SK-N-DZ (cell line): ENCODE results near the gene TDRD12.
"Not testable (repeated sequence)": the region's sequence is repeated elsewhere in the genome, so short reads cannot be mapped to it uniquely, and the experiment has no call there.

Experiments
- DNase-seq: peaks from one replicate; pipeline ENCODE4 v3.0.0-alpha.2; 2015; ENCODE audit warnings: low spot score

TDRD12 gene

GRCh38 chr19:32745594-32746251 is 26.2 kb downstream of the TDRD12 start:
- not testable (repeated sequence) for DNase-seq

- DNase-seq = peak; percentile 5
These were observed 27.1 kb downstream of the TDRD12 start for GRCh38 chr19:32746631-32747196.

DNA sequence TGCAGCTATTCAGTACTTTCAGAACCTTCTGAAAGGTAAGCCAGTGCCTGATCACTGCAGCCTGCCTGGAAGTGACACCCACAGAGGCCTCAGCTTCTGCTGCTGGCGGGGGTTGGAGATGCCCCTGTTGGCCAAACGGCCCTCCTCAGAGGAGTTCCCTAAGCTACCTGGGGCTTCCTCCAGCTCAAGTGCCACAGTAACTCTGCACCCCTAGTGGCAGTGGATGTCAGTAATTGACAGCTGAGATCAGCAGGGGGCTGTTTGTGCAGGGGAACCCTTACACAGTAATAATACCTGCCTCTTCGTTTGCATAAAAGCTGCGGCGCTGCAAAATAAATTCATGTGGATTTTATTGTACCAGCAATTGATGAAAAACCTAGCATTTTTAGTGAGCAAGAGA is 28.9 kb downstream of the TDRD12 start:
- DNase-seq = no peak

GRCh38 chr19:32748948-32749347 is 29.4 kb downstream of the TDRD12 start:
- no peak for DNase-seq

DNA sequence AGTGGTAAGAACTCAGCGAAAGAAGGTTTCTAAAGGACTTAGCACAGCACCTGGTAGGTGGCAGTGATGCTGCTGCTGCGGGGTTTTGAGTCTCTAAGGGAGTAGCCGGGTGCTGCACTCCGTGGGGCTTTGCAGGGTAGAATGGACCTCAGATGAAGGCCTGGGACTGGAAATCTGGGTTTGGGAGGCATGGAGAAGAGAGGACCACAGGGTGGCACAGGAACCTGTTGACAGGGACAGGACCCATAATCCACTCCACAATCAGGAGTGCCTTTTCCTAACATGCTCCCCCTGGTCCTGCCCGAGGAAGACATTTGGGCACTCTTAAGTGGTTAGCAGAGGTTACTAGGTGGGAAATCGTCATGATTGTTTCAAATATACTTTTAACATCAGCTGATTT is 29.8 kb downstream of the TDRD12 start:
- no peak for DNase-seq

GRCh38 chr19:32750441-32751055 is 31.0 kb downstream of the TDRD12 start:
- no peak for DNase-seq

- DNase-seq = no peak
These were observed 31.5 kb downstream of the TDRD12 start for GRCh38 chr19:32751066-32751465.

GRCh38 chr19:32757189-32757588 is 37.6 kb downstream of the TDRD12 start:
- DNase-seq = no peak

DNA sequence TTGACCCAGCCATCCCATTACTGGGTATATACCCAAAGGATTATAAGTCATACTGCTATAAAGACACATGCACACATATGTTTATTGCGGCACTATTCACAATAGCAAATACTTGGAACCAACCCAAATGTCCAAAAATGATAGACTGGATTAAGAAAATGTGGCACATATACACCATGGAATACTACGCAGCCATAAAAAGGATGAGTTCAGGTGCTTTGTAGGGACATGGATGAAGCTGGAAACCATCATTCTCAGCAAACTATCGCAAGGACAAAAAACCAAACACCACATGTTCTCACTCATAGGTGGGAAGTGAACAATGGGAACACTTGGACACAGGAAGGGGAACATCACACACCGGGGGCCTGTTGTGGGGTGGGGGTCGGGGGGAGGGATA is 45.8 kb downstream of the TDRD12 start:
- DNase-seq = not testable (repeated sequence)

- no peak for DNase-seq
These were observed 48.5 kb downstream of the TDRD12 start for GRCh38 chr19:32767951-32768679.

DNA sequence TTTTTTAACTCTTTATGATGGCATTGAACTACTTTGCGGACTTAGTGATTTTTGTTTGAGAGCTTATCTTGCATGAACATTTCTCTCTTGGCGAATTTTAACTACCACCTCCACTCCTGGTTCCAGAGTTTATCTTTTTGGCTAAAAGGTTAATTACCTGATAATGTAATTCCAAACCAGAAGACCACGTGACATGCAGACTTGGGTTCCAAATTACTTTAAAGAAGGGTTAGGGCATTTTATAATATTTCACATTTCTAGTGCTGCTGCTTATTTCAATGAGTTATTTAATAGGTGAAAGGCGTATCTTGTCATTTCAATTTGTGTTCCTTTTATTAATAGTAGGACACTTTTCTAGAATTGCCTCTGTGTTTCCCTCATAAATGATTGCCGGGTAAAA is 52.0 kb downstream of the TDRD12 start:
- DNase-seq = no peak

GRCh38 chr19:32773126-32773525 is 53.6 kb downstream of the TDRD12 start:
- DNase-seq = no peak

GRCh38 chr19:32779082-32779481 is 59.5 kb downstream of the TDRD12 start:
- no peak for DNase-seq

DNA sequence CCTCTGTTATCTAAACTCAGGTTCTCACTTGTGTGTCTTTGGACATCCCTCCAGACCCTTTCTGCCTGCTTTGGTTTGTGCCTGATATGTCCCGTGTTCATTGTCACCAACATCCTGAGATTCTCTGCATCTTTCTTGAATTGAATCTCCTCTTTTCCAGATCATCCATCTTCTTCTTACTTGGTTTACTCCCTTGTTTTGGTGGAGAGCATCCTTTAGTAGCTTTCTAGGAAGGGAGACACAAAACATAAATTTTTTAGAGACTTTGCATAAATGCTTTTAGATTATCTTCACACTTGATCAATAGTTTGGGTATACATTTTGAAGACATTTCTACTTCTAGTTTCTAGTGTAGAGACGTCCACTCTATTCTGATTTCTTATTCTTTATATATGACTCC is 61.7 kb downstream of the TDRD12 start:
- no peak for DNase-seq

DNA sequence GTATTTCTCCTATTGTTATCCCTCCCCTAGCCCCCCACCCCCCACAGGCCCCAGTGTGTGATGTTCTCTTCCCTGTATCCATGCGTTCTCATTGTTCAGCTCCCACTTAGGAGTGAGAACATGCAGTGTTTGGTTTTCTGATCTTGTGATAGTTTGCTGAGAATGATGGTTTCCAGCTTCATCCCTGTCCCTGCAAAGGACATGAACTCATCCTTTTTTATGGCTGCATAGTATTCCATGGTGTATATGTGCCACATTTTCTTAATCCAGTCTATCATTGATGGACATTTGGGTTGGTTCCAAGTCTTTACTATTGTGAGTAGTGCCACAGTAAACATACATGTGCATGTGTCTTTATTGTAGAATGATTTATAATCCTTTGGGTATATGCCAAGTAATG is 62.5 kb downstream of the TDRD12 start:
- DNase-seq = not testable (repeated sequence)

GRCh38 chr19:32787161-32787813 is 67.7 kb downstream of the TDRD12 start:
- DNase-seq = peak; percentile 39

DNA sequence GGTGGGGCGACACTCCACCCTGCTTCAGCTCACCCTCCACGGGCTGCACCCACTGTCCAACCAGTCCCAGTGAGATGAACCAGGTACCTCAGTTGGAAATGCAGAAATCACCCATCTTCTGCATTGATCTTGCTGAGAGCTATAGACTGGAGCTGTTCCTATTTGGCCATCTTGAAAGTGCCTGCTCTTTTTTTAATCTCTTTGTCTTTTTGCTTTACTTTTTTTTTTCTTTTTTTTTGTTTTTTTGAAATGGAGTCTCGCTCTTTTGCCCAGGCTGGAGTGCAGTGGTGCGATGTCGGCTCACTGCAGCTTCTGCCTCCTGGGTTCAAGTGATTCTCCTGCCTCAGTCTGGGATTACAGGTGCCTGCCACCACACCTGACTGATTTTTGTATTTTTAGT is 68.3 kb downstream of the TDRD12 start:
- DNase-seq = not testable (repeated sequence)

- DNase-seq = no peak
These were observed 69.9 kb downstream of the TDRD12 start for GRCh38 chr19:32789429-32789828.

- DNase-seq = no peak
These were observed 78.6 kb downstream of the TDRD12 start for GRCh38 chr19:32798201-32798600.

GRCh38 chr19:32800191-32800590 is 80.6 kb downstream of the TDRD12 start:
- DNase-seq = no peak

DNA sequence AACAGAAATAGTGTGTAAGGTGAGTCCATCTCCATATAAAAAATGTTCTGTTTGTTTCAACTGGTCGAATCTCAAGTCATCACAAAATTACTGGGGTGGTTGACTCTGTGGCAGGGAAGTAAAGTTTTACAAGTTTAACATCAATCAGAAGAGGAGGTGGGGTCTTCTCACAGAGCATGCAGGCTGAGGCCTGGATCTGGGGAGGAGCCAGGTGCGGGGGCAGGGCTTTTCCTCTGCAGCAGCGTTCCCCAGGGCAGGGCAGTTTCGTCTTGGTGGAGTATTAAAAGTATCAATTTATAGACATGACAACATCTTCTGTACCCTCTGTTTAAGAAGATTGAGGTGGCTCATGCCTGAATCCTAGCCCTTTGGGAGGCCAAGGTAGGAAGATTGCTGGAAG is 81.2 kb downstream of the TDRD12 start:
- DNase-seq = no peak

GRCh38 chr19:32802840-32803239 is 83.3 kb downstream of the TDRD12 start:
- no peak for DNase-seq
